C4-2B (cell line): ENCODE data around the gene ZNF384.

Experiments
- ZFX ChIP-seq: fragments of 450-650 bp; IDR thresholded peaks from 2 replicates; pipeline ENCODE4 v1.6.1; 2017
- TF ChIP-seq, protein P1 (sequence below): fragments of 450-650 bp; conservative IDR thresholded peaks from 2 replicates; pipeline ENCODE4 v1.5.1; 2017; ENCODE audit warnings: mild to moderate bottlenecking

DNA sequence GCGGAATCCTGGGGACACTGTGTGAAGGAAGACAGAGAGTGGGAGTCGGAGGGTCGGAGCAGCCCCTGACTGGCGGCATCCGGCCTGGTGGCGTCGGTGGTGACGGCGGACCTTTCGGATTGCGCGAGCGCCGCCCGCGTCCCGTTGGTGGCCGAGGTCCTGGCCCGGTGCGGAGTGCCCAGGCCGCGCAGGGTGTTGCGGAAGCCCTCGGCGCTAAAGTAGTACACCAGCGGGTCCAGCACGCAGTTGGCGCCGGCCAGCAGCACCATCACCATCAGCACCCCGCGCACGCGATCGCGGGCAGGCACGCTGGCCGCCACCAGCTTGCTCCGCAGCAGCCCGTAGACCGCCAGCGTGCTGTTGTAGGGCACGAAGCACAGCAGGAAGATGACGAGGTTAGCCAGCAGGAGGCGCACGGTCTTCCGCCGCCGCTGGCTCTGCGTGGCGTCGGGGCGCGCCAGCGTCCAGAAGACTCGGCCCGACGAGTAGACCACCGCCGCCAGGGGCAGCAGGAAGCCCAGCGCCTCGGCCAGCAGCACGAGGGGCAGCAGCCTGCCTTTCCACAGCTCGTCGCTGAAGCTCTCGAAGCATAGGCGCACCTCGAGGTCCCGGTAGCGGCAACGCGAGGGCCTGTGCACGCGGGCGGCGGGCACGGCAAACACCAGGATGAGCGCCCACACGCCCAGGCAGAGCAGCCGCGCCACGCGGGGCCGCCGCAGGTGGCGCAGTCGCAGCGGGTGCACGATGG lies 68.9 kb downstream of the ZNF384 start:
- TF ChIP-seq, protein P1, sequence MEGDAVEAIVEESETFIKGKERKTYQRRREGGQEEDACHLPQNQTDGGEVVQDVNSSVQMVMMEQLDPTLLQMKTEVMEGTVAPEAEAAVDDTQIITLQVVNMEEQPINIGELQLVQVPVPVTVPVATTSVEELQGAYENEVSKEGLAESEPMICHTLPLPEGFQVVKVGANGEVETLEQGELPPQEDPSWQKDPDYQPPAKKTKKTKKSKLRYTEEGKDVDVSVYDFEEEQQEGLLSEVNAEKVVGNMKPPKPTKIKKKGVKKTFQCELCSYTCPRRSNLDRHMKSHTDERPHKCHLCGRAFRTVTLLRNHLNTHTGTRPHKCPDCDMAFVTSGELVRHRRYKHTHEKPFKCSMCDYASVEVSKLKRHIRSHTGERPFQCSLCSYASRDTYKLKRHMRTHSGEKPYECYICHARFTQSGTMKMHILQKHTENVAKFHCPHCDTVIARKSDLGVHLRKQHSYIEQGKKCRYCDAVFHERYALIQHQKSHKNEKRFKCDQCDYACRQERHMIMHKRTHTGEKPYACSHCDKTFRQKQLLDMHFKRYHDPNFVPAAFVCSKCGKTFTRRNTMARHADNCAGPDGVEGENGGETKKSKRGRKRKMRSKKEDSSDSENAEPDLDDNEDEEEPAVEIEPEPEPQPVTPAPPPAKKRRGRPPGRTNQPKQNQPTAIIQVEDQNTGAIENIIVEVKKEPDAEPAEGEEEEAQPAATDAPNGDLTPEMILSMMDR, result no peak
- no peak for TF ChIP-seq ZFX
